ENCODE measurements around the gene KCNIP1.

The KCNIP1 gene

GRCh38 chr5:170614720-170615119 is 110.9 kb downstream of the KCNIP1 start:
- Mint-ChIP-seq H3K9me3 (no peaks in the 10 kb centered on the region), H3K36me3 (ENCODE audit: low read depth) (no peaks in the 10 kb centered on the region), H3K4me3 (no peak overlapping the region), H3K4me1 (ENCODE audit: low read depth) (peaks cover 6% of the 10 kb centered on the region), H3K27ac (no peak overlapping the region), H3K27me3 (ENCODE audit: low read depth) (peaks cover 7% of the 10 kb centered on the region)

DNA sequence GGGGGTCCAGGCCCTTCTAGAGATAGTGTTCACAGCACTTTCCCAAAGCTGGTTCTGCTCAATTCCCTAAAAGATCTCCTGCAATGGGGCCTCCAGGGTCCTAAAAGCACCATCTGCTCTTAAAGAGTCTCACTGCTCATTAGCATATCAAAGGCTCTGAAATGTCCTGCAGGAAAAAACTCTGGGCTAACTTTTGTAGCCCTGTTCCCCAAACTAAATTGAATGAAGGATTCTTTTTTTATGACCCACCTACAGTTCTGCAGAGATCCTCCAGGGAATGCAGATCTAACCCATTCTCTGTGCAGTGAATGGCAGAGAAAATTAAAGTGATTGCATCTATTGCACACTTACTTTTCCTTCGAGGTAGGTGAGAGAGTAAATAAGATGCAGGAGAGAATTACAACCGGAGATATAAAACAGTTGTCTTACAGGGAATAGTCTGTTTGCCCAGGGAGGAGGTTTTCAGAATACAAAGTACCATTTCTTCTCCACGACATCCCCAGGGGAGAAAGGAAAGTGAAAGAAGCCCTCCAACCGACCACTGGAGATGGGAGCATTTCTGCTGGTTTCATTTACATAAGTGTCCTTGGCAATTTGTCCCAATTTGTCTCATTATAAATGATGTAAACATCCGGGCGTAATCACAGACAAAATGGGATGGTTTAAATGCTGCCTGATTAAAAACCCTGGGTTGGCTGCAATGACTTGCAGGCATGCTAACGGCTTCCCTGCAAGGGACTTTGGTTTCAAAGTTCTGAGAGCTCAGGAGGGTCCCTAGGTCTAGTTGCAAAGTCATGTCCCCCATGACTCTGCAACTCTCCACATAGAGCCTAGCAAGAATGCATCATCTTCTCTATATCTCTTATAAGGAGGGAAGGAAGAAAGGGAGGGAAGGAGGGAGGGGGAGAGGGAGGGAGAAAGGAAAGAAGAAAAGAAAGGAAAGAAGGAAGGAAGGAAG is 114.0 kb downstream of the KCNIP1 start:
- peaks cover 6% of the 10 kb centered on the region for H3K4me1 Mint-ChIP-seq (ENCODE audit: low read depth)
- H3K4me3 Mint-ChIP-seq = no peak overlapping the region
- H3K36me3 Mint-ChIP-seq (ENCODE audit: low read depth) = no peaks in the 10 kb centered on the region
- no peak overlapping the region for H3K27ac Mint-ChIP-seq
- no peaks in the 10 kb centered on the region for H3K9me3 Mint-ChIP-seq
- H3K27me3 Mint-ChIP-seq (ENCODE audit: low read depth) = peaks cover 6% of the 10 kb centered on the region

DNA sequence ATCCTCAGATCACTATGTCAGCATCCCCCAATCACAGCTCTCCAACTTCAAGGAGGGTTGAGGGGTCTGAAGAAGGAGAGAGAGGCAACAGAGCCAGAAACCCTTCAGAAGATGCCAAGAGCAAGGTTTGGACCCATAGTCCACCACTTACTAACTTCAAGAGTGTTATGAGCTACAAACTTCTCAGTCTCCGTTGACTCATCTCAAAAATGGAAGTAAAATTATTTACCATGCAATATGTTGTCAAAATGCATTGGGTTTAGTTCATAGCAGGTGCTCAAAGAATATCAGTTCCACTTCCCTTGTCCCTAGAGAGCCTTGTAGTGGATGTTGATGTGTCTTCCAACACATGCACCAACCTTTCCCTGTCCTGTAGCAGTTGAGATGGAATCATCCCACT is 116.0 kb downstream of the KCNIP1 start:
- H3K4me1 Mint-ChIP-seq (ENCODE audit: low read depth) = peaks cover 6% of the 10 kb centered on the region
- no peaks in the 10 kb centered on the region for H3K36me3 Mint-ChIP-seq (ENCODE audit: low read depth)
- no peaks in the 10 kb centered on the region for H3K9me3 Mint-ChIP-seq
- H3K4me3 Mint-ChIP-seq = no peak overlapping the region
- H3K27me3 Mint-ChIP-seq (ENCODE audit: low read depth) = no peaks in the 10 kb centered on the region
- H3K27ac Mint-ChIP-seq = no peak overlapping the region

DNA sequence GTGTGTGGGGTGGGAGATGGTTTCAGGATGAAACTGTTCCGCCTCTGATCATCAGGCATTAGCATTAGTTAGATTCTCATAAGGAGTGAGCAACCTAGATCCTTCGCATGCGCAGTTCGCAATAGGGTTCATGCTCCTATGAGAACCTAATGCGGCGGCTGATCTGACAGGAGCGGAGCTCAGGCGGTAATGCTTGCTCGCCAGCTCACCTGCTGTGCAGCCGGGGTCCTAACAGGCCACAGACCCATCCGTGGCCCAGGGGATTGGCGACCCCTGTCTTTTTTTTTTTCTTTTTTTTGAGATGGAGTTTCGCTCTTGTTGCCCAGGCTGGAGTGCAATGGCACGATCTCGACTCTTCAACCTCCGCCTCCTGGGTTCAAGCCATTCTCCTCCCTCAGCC is 119.1 kb downstream of the KCNIP1 start:
- no peak overlapping the region for H3K4me3 Mint-ChIP-seq
- no peaks in the 10 kb centered on the region for H3K36me3 Mint-ChIP-seq (ENCODE audit: low read depth)
- no peaks in the 10 kb centered on the region for H3K27me3 Mint-ChIP-seq (ENCODE audit: low read depth)
- no peaks in the 10 kb centered on the region for H3K4me1 Mint-ChIP-seq (ENCODE audit: low read depth)
- no peak overlapping the region for H3K27ac Mint-ChIP-seq
- H3K9me3 Mint-ChIP-seq = no peaks in the 10 kb centered on the region

GRCh38 chr5:170623576-170624181 is 119.9 kb downstream of the KCNIP1 start:
- no peak overlapping the region for H3K4me3 Mint-ChIP-seq
- no peaks in the 10 kb centered on the region for H3K4me1 Mint-ChIP-seq (ENCODE audit: low read depth)
- no peaks in the 10 kb centered on the region for H3K36me3 Mint-ChIP-seq (ENCODE audit: low read depth)
- no peak overlapping the region for H3K27ac Mint-ChIP-seq
- no peaks in the 10 kb centered on the region for H3K9me3 Mint-ChIP-seq
- no peaks in the 10 kb centered on the region for H3K27me3 Mint-ChIP-seq (ENCODE audit: low read depth)

- Mint-ChIP-seq H3K4me3 (no peak overlapping the region), H3K9me3 (no peaks in the 10 kb centered on the region), H3K27ac (no peak overlapping the region), H3K27me3 (ENCODE audit: low read depth) (no peaks in the 10 kb centered on the region), H3K36me3 (ENCODE audit: low read depth) (no peaks in the 10 kb centered on the region), H3K4me1 (ENCODE audit: low read depth) (no peaks in the 10 kb centered on the region)
Observed at GRCh38 chr5:170625221-170626165, 121.7 kb downstream of the KCNIP1 start.

GRCh38 chr5:170626507-170627150 is 122.8 kb downstream of the KCNIP1 start:
- no peaks in the 10 kb centered on the region for H3K36me3 Mint-ChIP-seq (ENCODE audit: low read depth)
- H3K27me3 Mint-ChIP-seq (ENCODE audit: low read depth) = no peaks in the 10 kb centered on the region
- H3K9me3 Mint-ChIP-seq = no peaks in the 10 kb centered on the region
- no peaks in the 10 kb centered on the region for H3K4me1 Mint-ChIP-seq (ENCODE audit: low read depth)
- H3K4me3 Mint-ChIP-seq = no peak overlapping the region
- H3K27ac Mint-ChIP-seq = no peak overlapping the region

DNA sequence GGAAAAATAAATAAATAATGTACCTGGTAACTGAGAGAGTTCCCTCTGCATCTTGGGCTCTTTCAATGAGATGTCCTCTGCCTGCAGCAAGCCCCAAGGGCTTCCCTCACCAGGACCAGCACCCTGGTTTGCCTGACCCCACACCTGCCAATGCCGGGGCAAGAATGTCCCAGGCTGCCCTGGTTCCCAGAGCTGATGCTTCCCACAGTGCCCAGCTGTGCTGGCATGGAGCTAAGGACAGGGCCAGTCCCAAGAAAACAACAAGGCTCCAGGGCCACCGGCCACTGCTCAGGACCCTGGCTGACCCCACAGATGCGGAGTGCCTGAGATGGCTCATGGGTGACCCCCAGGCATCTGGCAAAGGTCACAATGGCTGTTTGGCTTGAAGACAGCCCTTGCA is 123.5 kb downstream of the KCNIP1 start:
- Mint-ChIP-seq H3K36me3 (ENCODE audit: low read depth) (no peaks in the 10 kb centered on the region), H3K4me1 (ENCODE audit: low read depth) (no peaks in the 10 kb centered on the region), H3K4me3 (no peak overlapping the region), H3K27ac (no peak overlapping the region), H3K27me3 (ENCODE audit: low read depth) (no peaks in the 10 kb centered on the region), H3K9me3 (no peaks in the 10 kb centered on the region)

GRCh38 chr5:170628028-170628427 is 124.2 kb downstream of the KCNIP1 start:
- no peaks in the 10 kb centered on the region for H3K36me3 Mint-ChIP-seq (ENCODE audit: low read depth)
- peaks cover 3% of the 10 kb centered on the region for H3K27me3 Mint-ChIP-seq (ENCODE audit: low read depth)
- H3K27ac Mint-ChIP-seq = no peak overlapping the region
- H3K4me3 Mint-ChIP-seq = no peak overlapping the region
- peaks cover under 1% of the 10 kb centered on the region for H3K4me1 Mint-ChIP-seq (ENCODE audit: low read depth)
- H3K9me3 Mint-ChIP-seq = no peaks in the 10 kb centered on the region

DNA sequence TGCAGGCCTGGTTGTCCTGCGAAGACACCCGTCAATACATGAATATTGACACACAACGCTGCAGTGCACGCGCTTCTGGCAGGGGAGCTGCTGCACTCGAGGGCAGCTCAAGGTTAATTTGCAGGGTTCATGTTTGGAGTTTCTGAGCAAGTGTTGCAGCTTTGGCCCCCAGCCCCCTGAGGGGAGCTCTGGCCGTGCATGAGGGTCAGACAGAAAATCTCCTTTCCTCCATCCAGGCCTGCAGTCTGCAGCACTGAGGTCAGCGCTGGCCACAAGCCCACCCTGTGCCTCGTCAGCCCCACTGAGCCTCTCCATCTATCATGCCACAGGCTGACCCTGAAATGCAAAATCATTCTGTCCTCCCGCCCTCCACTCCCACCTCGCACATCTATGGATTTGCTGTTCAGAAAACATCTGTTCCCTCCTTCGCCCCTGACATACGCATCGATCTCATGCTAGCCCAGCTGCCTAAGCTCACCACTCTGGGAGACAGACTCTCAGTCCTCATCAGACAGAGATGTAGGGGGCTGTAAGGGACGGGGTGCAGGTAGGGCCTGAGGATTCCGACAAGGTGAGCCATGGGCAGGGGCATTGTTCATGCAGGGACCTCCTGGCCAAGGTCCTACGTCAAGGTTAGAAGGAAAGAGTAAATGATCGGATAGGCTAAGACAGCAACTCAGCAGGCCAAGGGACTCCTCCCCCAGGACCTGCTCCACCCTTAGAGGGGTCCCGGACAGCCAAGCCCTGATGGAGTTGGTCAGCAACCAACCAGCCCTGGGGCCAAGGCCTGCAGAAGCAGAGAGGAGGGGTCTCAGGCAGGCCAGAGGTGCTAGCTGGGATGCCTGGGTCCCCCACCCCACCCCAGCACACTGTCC is 125.1 kb downstream of the KCNIP1 start:
- H3K27me3 Mint-ChIP-seq (ENCODE audit: low read depth) = peaks cover 9% of the 10 kb centered on the region
- H3K4me1 Mint-ChIP-seq (ENCODE audit: low read depth) = peaks cover 5% of the 10 kb centered on the region
- H3K36me3 Mint-ChIP-seq (ENCODE audit: low read depth) = no peaks in the 10 kb centered on the region
- no peaks in the 10 kb centered on the region for H3K9me3 Mint-ChIP-seq
- no peak overlapping the region for H3K27ac Mint-ChIP-seq
- H3K4me3 Mint-ChIP-seq = no peak overlapping the region

GRCh38 chr5:170629566-170630175 is 125.9 kb downstream of the KCNIP1 start:
- Mint-ChIP-seq H3K9me3 (no peaks in the 10 kb centered on the region), H3K4me3 (no peak overlapping the region), H3K27ac (no peak overlapping the region), H3K36me3 (ENCODE audit: low read depth) (no peaks in the 10 kb centered on the region), H3K27me3 (ENCODE audit: low read depth) (peaks cover 14% of the 10 kb centered on the region), H3K4me1 (ENCODE audit: low read depth) (peaks cover 5% of the 10 kb centered on the region)

DNA sequence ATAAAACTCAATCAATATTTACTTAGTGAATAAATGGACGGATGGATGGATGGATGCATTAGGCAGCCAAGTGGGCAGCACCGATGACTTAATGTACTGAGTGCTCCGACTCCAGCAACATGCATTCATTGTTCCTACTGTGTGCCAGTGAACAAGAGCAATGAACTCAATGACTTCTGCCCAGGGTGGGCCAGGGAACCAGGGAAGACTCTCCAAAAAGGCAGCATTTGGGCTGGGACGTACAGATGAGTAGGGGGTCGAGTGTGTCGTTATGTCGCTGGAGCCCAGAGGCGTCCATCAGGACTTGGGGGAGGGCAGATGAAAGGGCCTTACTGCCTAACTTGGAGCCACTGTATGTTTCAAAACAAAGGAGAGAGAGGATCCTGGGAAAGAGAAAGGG is 126.4 kb downstream of the KCNIP1 start:
- no peaks in the 10 kb centered on the region for H3K9me3 Mint-ChIP-seq
- no peak overlapping the region for H3K27ac Mint-ChIP-seq
- peaks cover 5% of the 10 kb centered on the region for H3K4me1 Mint-ChIP-seq (ENCODE audit: low read depth)
- no peaks in the 10 kb centered on the region for H3K36me3 Mint-ChIP-seq (ENCODE audit: low read depth)
- H3K4me3 Mint-ChIP-seq = no peak overlapping the region
- peaks cover 14% of the 10 kb centered on the region for H3K27me3 Mint-ChIP-seq (ENCODE audit: low read depth)

DNA sequence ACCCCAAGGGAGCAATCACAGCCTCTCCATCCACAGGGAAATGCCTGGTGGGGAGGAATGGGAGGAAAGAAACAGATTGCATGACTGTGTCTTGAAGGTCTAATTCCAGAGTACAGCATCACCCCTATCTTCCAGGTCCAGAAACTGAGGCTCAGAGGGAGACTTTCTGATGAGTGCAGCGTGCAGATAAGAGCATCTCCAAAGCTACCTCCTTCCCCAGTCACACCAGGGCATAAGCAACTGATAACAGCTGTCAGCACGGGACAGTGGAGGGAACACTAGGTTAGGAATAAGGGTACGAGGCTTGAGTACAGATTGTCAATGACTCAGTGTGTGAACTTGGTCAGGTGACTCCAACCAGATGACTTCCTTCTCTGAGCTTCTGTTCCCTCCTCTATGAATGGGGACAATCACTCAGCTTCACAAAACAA is 126.9 kb downstream of the KCNIP1 start:
- Mint-ChIP-seq H3K27ac (no peak overlapping the region), H3K4me1 (ENCODE audit: low read depth) (peaks cover 5% of the 10 kb centered on the region), H3K36me3 (ENCODE audit: low read depth) (no peaks in the 10 kb centered on the region), H3K9me3 (no peaks in the 10 kb centered on the region), H3K27me3 (ENCODE audit: low read depth) (peaks cover 14% of the 10 kb centered on the region), H3K4me3 (no peak overlapping the region)
